Activated T-cell treated with anti-CD3 and anti-CD28 coated beads for 1 hour (primary cell): Measurements from ENCODE around the gene TECR.
A peak's percentile ranks its signal among the peaks of the same experiment; 100 is the strongest.

Experiments
- DNase-seq: peaks from one replicate; pipeline ENCODE4 v3.0.0-alpha.2; 2020; ENCODE audit warnings: low read depth

Gene TECR

GRCh38 chr19:14507704-14508542 lies 21.5 kb upstream of the TECR start:
- no peak for DNase-seq

GRCh38 chr19:14510311-14511228 lies 18.8 kb upstream of the TECR start:
- DNase-seq = no peak

GRCh38 chr19:14511229-14511593 lies 18.2 kb upstream of the TECR start:
- DNase-seq = no peak

- DNase-seq = no peak
Observed at GRCh38 chr19:14512406-14512961, 16.9 kb upstream of the TECR start.

- no peak for DNase-seq
Observed at GRCh38 chr19:14514215-14514863, 15.1 kb upstream of the TECR start.

GRCh38 chr19:14515501-14516047 lies 13.8 kb upstream of the TECR start:
- no peak for DNase-seq

GRCh38 chr19:14516048-14516534 lies 13.3 kb upstream of the TECR start:
- no peak for DNase-seq

- DNase-seq = no peak
Observed at GRCh38 chr19:14516746-14517438, 12.5 kb upstream of the TECR start.

GRCh38 chr19:14517446-14517839 lies 12.0 kb upstream of the TECR start:
- no peak for DNase-seq

- peak; percentile 46 for DNase-seq
Observed at GRCh38 chr19:14517840-14518505, 11.4 kb upstream of the TECR start, which contains the start of gene DNAJB1. Gene DNAJB1 (minus strand): TSS chr19:14518397. CDS start chr19:14518349, 48 bp downstream.

- DNase-seq = no peak
Observed at GRCh38 chr19:14519245-14519859, 10.0 kb upstream of the TECR start.

GRCh38 chr19:14519860-14520407 lies 9.5 kb upstream of the TECR start:
- DNase-seq = no peak

GRCh38 chr19:14520543-14520942 lies 8.9 kb upstream of the TECR start:
- DNase-seq = no peak

- no peak for DNase-seq
Observed at GRCh38 chr19:14525729-14526128, 3.7 kb upstream of the TECR start.

GRCh38 chr19:14526423-14526822 lies 3.0 kb upstream of the TECR start:
- no peak for DNase-seq

GRCh38 chr19:14528419-14529253 lies 758 bp upstream of the TECR start:
- no peak for DNase-seq

GRCh38 chr19:14530005-14530348 lies 583 bp downstream of the TECR start:
- DNase-seq = no peak

GRCh38 chr19:14530506-14530905 lies 1.1 kb downstream of the TECR start:
- DNase-seq = no peak

- no peak for DNase-seq
Observed at GRCh38 chr19:14533450-14533849, 4.1 kb downstream of the TECR start.
